Astrocyte (in vitro differentiated cells and primary cell): ENCODE data around the gene SLC39A2. TPM values are rescaled to one million over a fixed set of nuclear protein-coding genes. Genes with fewer than 3 reads are reported as not detected.

Experiments used
- DNase-seq: peaks from one replicate; pipeline ENCODE4 v3.0.0-alpha.2; 2010; ENCODE audit warnings: low read depth
- FAIRE-seq: peaks from 2 replicates; lab custom pipeline; 2011; peaks lifted over from hg19 to GRCh38; lab: Jason Lieb, UNC
- H2AFZ ChIP-seq: 2 replicates; pipeline ENCODE4 v1.6.0; 2012; ENCODE audit warnings: low read depth, low read length, inconsistent platforms
- H3K27ac ChIP-seq: 2 replicates; pipeline ENCODE4 v1.5.1; 2011; ENCODE audit warnings: low read depth, low read length, inconsistent platforms
- H3K27me3 ChIP-seq: 2 replicates; pipeline ENCODE4 v1.6.0; 2011; ENCODE audit warnings: low read length, inconsistent platforms; ENCODE audit not compliant: insufficient read depth
- H3K36me3 ChIP-seq: 2 replicates; pipeline ENCODE4 v1.5.1; 2011; ENCODE audit warnings: low read length, inconsistent platforms; ENCODE audit not compliant: insufficient read depth
- H3K4me1 ChIP-seq: 2 replicates; pipeline ENCODE4 v1.5.1; 2011; ENCODE audit warnings: low read length, inconsistent platforms; ENCODE audit not compliant: insufficient read depth
- H3K4me2 ChIP-seq: 2 replicates; pipeline ENCODE4 v1.6.0; 2012; ENCODE audit warnings: low read length, inconsistent platforms
- H3K4me3 ChIP-seq: 2 replicates; pipeline ENCODE4 v1.5.1; 2011; ENCODE audit warnings: low read depth, mild to moderate bottlenecking, low read length, inconsistent platforms; ENCODE audit not compliant: insufficient read depth
- H3K79me2 ChIP-seq: 2 replicates; pipeline ENCODE4 v1.6.0; 2012; ENCODE audit warnings: mild to moderate bottlenecking, low read length, inconsistent platforms; ENCODE audit not compliant: insufficient read depth
- H3K9ac ChIP-seq: 2 replicates; pipeline ENCODE4 v1.6.0; 2012; ENCODE audit warnings: mild to moderate bottlenecking, low read length, inconsistent platforms
- H3K9me3 ChIP-seq: 2 replicates; pipeline ENCODE4 v1.5.1; 2012; ENCODE audit warnings: low read depth, mild to moderate bottlenecking, low read length, inconsistent platforms; ENCODE audit not compliant: insufficient read depth
- H4K20me1 ChIP-seq: 2 replicates; pipeline ENCODE4 v1.6.0; 2012; ENCODE audit warnings: low read length, inconsistent platforms; ENCODE audit not compliant: insufficient read depth
- H3K27ac Mint-ChIP-seq: one replicate; pipeline ENCODE4 v1.8.0; 2021; ENCODE audit warnings: mild to moderate bottlenecking, mixed read lengths; ENCODE audit not compliant: unreplicated experiment
- H3K27me3 Mint-ChIP-seq: one replicate; pipeline ENCODE4 v1.8.0; 2021; ENCODE audit warnings: low read depth, mixed read lengths; ENCODE audit not compliant: unreplicated experiment
- H3K36me3 Mint-ChIP-seq: one replicate; pipeline ENCODE4 v1.8.0; 2021; ENCODE audit warnings: low read depth, mixed read lengths; ENCODE audit not compliant: unreplicated experiment
- H3K4me1 Mint-ChIP-seq: one replicate; pipeline ENCODE4 v1.8.0; 2021; ENCODE audit warnings: low read depth, mixed read lengths; ENCODE audit not compliant: unreplicated experiment
- H3K4me3 Mint-ChIP-seq: one replicate; pipeline ENCODE4 v1.8.0; 2021; ENCODE audit warnings: mild to moderate bottlenecking, moderate library complexity, mixed read lengths; ENCODE audit not compliant: unreplicated experiment
- H3K9me3 Mint-ChIP-seq: one replicate; pipeline ENCODE4 v1.8.0; 2021; ENCODE audit warnings: mild to moderate bottlenecking, mixed read lengths; ENCODE audit not compliant: unreplicated experiment
- CTCF ChIP-seq: IDR thresholded peaks from 2 replicates; pipeline ENCODE4 v1.5.1; 2011; ENCODE audit warnings: low read depth, mild to moderate bottlenecking, inconsistent platforms, low read length, moderate library complexity; ENCODE audit not compliant: insufficient read depth
- EZH2 ChIP-seq: IDR thresholded peaks from 2 replicates; pipeline ENCODE4 v1.6.1; 2012; ENCODE audit warnings: mild to moderate bottlenecking, low read length, inconsistent platforms; ENCODE audit not compliant: insufficient read depth
- total RNA-seq: library from RNA; stranded (reverse); gene quantifications from 2 replicates; pipeline ENCODE4 v1.2.1, GENCODE V29; 2021

The SLC39A2 gene
- total RNA-seq, 1 donor from 2014 or later = 0.30 TPM

- peaks cover 15% of the 10 kb centered on the region for H3K4me1 ChIP-seq
- H3K27ac ChIP-seq = no peak overlapping the region
- no peak for TF ChIP-seq CTCF
- no peak for TF ChIP-seq EZH2
- peak overlapping the region; percentile 98 for H3K4me2 ChIP-seq
- FAIRE-seq (no peak), DNase-seq (no peak)
- no peaks in the 10 kb centered on the region for H3K9me3 ChIP-seq
- H3K79me2 ChIP-seq = no peaks in the 10 kb centered on the region
- peaks cover 17% of the 10 kb centered on the region for H3K27me3 Mint-ChIP-seq
- no peaks in the 10 kb centered on the region for H3K36me3 ChIP-seq
- peak overlapping the region; percentile 84 for H3K9ac ChIP-seq
- H3K27ac Mint-ChIP-seq = no peak overlapping the region
- peaks cover 27% of the 10 kb centered on the region for H3K4me1 Mint-ChIP-seq
- H4K20me1 ChIP-seq = no peaks in the 10 kb centered on the region
- peaks cover 18% of the 10 kb centered on the region for H3K27me3 ChIP-seq
- peak overlapping the region; percentile 89 for H3K4me3 Mint-ChIP-seq
- H2AFZ ChIP-seq = peak overlapping the region; percentile 98
- peaks cover 5% of the 10 kb centered on the region for H3K36me3 Mint-ChIP-seq
- no peaks in the 10 kb centered on the region for H3K9me3 Mint-ChIP-seq
- H3K4me3 ChIP-seq = peak overlapping the region; percentile 78
These were observed 28.5 kb upstream of the SLC39A2 start for GRCh38 chr14:20970647-20970982.

- TF ChIP-seq CTCF (peak; percentile 81), EZH2 (no peak)
- Histone ChIP-seq H3K27me3 (peaks cover 15% of the 10 kb centered on the region), H3K27ac (peak overlapping the region; percentile 40), H4K20me1 (no peaks in the 10 kb centered on the region), H3K9ac (peak overlapping the region; percentile 84), H2AFZ (peak overlapping the region; percentile 98), H3K79me2 (no peaks in the 10 kb centered on the region), H3K4me3 (peak overlapping the region; percentile 78), H3K36me3 (no peaks in the 10 kb centered on the region), H3K9me3 (no peaks in the 10 kb centered on the region), H3K4me2 (peak overlapping the region; percentile 98), H3K4me1 (peaks cover 19% of the 10 kb centered on the region)
- no peaks in the 10 kb centered on the region for H3K9me3 Mint-ChIP-seq
- H3K4me1 Mint-ChIP-seq = peaks cover 29% of the 10 kb centered on the region
- peak overlapping the region; percentile 89 for H3K27ac Mint-ChIP-seq
- H3K27me3 Mint-ChIP-seq = peaks cover 17% of the 10 kb centered on the region
- peak; percentile 59 for DNase-seq
- H3K36me3 Mint-ChIP-seq = peaks cover 5% of the 10 kb centered on the region
- H3K4me3 Mint-ChIP-seq = peak overlapping the region; percentile 89
- no peak for FAIRE-seq
These were observed 27.9 kb upstream of the SLC39A2 start for GRCh38 chr14:20970983-20971704.

GRCh38 chr14:20971705-20972021 lies 27.4 kb upstream of the SLC39A2 start:
- TF ChIP-seq CTCF (no peak), EZH2 (no peak)
- Histone ChIP-seq H3K4me1 (peaks cover 19% of the 10 kb centered on the region), H3K27me3 (peaks cover 13% of the 10 kb centered on the region), H3K9ac (peak overlapping the region; percentile 84), H2AFZ (peak overlapping the region; percentile 98), H3K36me3 (no peaks in the 10 kb centered on the region), H3K4me2 (peak overlapping the region; percentile 98), H3K27ac (no peak overlapping the region), H3K4me3 (peak overlapping the region; percentile 78), H3K79me2 (no peaks in the 10 kb centered on the region), H4K20me1 (no peaks in the 10 kb centered on the region), H3K9me3 (no peaks in the 10 kb centered on the region)
- FAIRE-seq (no peak), DNase-seq (no peak)
- H3K4me3 Mint-ChIP-seq = peak overlapping the region; percentile 89
- no peaks in the 10 kb centered on the region for H3K9me3 Mint-ChIP-seq
- H3K27me3 Mint-ChIP-seq = peaks cover 17% of the 10 kb centered on the region
- H3K36me3 Mint-ChIP-seq = peaks cover 5% of the 10 kb centered on the region
- peaks cover 31% of the 10 kb centered on the region for H3K4me1 Mint-ChIP-seq
- H3K27ac Mint-ChIP-seq = peak overlapping the region; percentile 89
